Measurements from ENCODE around the gene LRP8. TPM values are rescaled to one million over a fixed set of nuclear protein-coding genes. Genes with fewer than 3 reads are reported as not detected.

The LRP8 gene
- total and polyA plus RNA-seq, 4 donors = 0.15 to 0.75 (median 0.29) TPM

DNA sequence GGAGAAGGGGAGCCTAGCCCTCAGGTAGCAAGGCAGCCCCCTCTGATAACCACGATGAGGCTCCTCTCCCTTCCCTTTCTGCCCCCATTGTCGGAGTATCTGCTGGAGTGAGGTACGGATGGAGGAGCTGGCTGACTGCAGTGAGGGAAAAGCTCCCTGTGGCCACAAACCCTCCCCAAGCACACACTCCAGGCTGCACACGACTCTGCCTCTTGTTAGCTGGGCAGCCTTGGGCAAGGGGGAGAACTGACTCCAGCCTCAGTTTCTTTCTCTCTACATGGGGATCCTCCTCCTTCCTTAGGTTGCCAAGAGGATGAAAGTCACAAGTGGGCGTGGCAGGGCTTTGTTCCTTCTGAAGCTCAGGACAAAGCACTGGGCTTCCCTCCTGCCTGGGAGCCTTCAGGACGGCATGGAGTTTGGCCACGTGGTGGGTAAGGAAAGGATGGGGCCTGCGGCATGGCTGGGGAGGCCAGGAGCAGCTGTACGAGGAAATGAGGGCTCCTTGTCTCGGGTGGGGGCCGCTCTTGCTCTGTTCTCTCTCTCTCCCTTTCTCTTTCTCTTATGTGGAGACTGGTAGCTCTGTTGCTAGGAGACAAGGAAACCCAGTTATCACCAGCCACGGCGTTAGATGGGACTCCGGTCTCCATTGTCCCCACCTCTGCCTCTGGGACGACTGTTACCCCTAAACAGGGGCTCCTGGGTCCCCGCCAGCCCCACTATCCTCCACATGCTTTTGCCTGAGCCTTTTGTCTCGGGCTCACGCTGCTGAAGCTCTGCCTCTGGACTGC, 39.7 kb downstream of the LRP8 start:
- DNase-seq (ENCODE audit: low spot score) = no peak
- Histone ChIP-seq H3K9ac (ENCODE audit: low read depth in 1 of 2, low read length in 2 of 2) (no peak overlapping the region), H3K27me3 (ENCODE audit: control insufficient read depth in 4 of 4, insufficient read depth in 4 of 4, low read length in 3 of 4) (peaks cover 0 to 4% (median 0%) of the 10 kb centered on the region in 4 donors), H3K4me1 (ENCODE audit: control insufficient read depth in 4 of 4, insufficient read depth in 4 of 4, low read length in 3 of 4) (no peaks in the 10 kb centered on the region), H3K36me3 (ENCODE audit: control insufficient read depth in 4 of 4, insufficient read depth in 3 of 4, low read depth in 1 of 4, low read length in 3 of 4) (no peaks in the 10 kb centered on the region), H3K9me3 (ENCODE audit: control insufficient read depth in 4 of 4, low read length in 3 of 4) (no peaks in the 10 kb centered on the region), H3K4me3 (ENCODE audit: low read depth in 1 of 3, low read length in 3 of 3) (no peak overlapping the region), H3K27ac (ENCODE audit: low read depth in 1 of 2, low read length in 2 of 2) (no peak overlapping the region)
- WGBS = 59% methylated on average over 18 of the region's 18 CpGs
- TF ChIP-seq FOXA2 (IDR thresholded peaks at IDR 0.05) (no peak), NR2F2 (IDR thresholded peaks at IDR 0.05) (no peak), RXRA (IDR thresholded peaks at IDR 0.05) (no peak), GABPA (IDR thresholded peaks at IDR 0.05 in 1 of 2, conservative IDR thresholded peaks at IDR 0.05 in 1 of 2) (no peak), EGR1 (IDR thresholded peaks at IDR 0.05; ENCODE audit: low read depth in 2 of 2) (no peak)
- TF ChIP-seq, protein P1, sequence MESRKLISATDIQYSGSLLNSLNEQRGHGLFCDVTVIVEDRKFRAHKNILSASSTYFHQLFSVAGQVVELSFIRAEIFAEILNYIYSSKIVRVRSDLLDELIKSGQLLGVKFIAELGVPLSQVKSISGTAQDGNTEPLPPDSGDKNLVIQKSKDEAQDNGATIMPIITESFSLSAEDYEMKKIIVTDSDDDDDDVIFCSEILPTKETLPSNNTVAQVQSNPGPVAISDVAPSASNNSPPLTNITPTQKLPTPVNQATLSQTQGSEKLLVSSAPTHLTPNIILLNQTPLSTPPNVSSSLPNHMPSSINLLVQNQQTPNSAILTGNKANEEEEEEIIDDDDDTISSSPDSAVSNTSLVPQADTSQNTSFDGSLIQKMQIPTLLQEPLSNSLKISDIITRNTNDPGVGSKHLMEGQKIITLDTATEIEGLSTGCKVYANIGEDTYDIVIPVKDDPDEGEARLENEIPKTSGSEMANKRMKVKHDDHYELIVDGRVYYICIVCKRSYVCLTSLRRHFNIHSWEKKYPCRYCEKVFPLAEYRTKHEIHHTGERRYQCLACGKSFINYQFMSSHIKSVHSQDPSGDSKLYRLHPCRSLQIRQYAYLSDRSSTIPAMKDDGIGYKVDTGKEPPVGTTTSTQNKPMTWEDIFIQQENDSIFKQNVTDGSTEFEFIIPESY (IDR thresholded peaks at IDR 0.05) = no peak
- TF ChIP-seq, protein P2, sequence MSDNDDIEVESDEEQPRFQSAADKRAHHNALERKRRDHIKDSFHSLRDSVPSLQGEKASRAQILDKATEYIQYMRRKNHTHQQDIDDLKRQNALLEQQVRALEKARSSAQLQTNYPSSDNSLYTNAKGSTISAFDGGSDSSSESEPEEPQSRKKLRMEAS (IDR thresholded peaks at IDR 0.05) = no peak

DNA sequence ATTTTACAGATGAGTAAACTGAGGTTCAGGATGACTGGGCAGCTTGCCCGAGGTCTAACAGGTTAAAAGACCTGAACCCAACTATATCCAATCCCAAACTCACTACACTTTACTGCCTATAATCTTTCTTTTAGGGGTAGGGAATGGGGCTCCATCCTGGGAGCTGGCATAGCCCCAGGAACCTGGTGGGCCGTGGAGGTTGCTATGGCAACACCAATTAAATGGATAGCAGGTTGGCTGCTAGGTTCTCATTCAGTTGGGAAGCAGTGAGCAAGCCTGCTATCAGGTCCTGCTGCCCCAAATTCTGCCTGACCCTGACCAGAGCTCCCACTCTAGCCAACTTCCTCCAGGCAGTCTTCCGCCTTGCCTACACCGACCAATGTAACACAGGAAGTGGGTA, 40.9 kb downstream of the LRP8 start:
- H3K4me1 ChIP-seq (ENCODE audit: control insufficient read depth in 4 of 4, insufficient read depth in 4 of 4, low read length in 3 of 4) = no peaks in the 10 kb centered on the region
- H3K9me3 ChIP-seq (ENCODE audit: control insufficient read depth in 4 of 4, low read length in 3 of 4) = no peaks in the 10 kb centered on the region
- H3K36me3 ChIP-seq (ENCODE audit: control insufficient read depth in 4 of 4, insufficient read depth in 3 of 4, low read depth in 1 of 4, low read length in 3 of 4) = no peaks in the 10 kb centered on the region
- H3K9ac ChIP-seq (ENCODE audit: low read depth in 1 of 2, low read length in 2 of 2) = no peak overlapping the region
- peaks cover 0 to 4% (median 0%) of the 10 kb centered on the region in 4 donors for H3K27me3 ChIP-seq (ENCODE audit: control insufficient read depth in 4 of 4, insufficient read depth in 4 of 4, low read length in 3 of 4)
- no peak overlapping the region for H3K27ac ChIP-seq (ENCODE audit: low read depth in 1 of 2, low read length in 2 of 2)
- DNase-seq (ENCODE audit: low spot score) = no peak
- no peak overlapping the region for H3K4me3 ChIP-seq (ENCODE audit: low read depth in 1 of 3, low read length in 3 of 3)
- 72% methylated on average over 4 of the region's 4 CpGs for WGBS
- TF ChIP-seq, protein P3, sequence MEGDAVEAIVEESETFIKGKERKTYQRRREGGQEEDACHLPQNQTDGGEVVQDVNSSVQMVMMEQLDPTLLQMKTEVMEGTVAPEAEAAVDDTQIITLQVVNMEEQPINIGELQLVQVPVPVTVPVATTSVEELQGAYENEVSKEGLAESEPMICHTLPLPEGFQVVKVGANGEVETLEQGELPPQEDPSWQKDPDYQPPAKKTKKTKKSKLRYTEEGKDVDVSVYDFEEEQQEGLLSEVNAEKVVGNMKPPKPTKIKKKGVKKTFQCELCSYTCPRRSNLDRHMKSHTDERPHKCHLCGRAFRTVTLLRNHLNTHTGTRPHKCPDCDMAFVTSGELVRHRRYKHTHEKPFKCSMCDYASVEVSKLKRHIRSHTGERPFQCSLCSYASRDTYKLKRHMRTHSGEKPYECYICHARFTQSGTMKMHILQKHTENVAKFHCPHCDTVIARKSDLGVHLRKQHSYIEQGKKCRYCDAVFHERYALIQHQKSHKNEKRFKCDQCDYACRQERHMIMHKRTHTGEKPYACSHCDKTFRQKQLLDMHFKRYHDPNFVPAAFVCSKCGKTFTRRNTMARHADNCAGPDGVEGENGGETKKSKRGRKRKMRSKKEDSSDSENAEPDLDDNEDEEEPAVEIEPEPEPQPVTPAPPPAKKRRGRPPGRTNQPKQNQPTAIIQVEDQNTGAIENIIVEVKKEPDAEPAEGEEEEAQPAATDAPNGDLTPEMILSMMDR (IDR thresholded peaks at IDR 0.05; ENCODE audit: low read depth, low read length, missing input control) = no peak
- TF ChIP-seq YY1 (IDR thresholded peaks at IDR 0.05) (no peak), EGR1 (IDR thresholded peaks at IDR 0.05; ENCODE audit: low read depth in 2 of 2) (no peak)

DNA sequence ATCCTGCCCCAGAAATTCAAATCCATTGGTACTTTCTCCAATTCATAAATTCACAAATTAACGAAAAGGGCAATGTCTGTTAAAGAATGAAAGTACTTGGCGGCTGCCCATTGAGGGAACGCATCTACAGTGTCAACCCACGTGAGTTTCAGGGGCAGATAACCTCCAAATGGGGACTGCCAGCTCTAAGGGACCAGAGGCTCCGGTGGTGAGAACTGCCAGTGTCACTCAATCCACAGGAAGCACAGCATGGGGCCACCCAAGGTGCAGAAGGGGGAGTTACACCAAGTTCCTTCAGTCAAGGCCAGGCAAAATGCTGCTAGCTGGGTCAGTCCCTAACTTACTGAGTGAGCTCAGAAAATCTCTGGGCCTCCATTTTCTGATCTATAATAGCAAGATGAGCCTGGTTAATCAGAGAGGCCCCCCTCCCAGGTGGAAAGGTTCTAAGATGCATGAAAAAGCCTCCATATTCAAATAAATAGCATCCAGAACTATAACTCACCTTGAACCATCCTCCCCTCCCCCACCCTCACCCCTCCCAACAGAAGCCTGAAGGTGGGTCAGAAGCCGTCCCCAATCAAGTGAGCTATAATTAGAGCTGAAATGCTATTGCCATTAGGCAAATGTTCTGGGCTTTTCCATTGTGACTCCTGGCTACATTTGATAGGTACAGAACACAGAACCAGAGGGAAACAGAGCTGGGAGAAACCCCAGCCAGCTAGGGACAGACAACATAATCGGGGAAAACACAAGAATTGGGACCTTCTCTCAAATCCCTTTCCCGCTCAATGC, 41.7 kb downstream of the LRP8 start:
- H3K4me1 ChIP-seq (ENCODE audit: control insufficient read depth in 4 of 4, insufficient read depth in 4 of 4, low read length in 3 of 4) = no peaks in the 10 kb centered on the region
- H3K27me3 ChIP-seq (ENCODE audit: control insufficient read depth in 4 of 4, insufficient read depth in 4 of 4, low read length in 3 of 4) = peaks cover 0 to 4% (median 0%) of the 10 kb centered on the region in 4 donors
- TF ChIP-seq, protein P3 (IDR thresholded peaks at IDR 0.05; ENCODE audit: low read depth, low read length, missing input control) = no peak
- no peak for TF ChIP-seq TAF1 (conservative IDR thresholded peaks at IDR 0.05)
- WGBS = 77% methylated on average over 8 of the region's 8 CpGs
- H3K4me3 ChIP-seq (ENCODE audit: low read depth in 1 of 3, low read length in 3 of 3) = no peak overlapping the region
- H3K27ac ChIP-seq (ENCODE audit: low read depth in 1 of 2, low read length in 2 of 2) = no peak overlapping the region
- H3K9me3 ChIP-seq (ENCODE audit: control insufficient read depth in 4 of 4, low read length in 3 of 4) = no peaks in the 10 kb centered on the region
- H3K9ac ChIP-seq (ENCODE audit: low read depth in 1 of 2, low read length in 2 of 2) = no peak overlapping the region
- no peaks in the 10 kb centered on the region for H3K36me3 ChIP-seq (ENCODE audit: control insufficient read depth in 4 of 4, insufficient read depth in 3 of 4, low read depth in 1 of 4, low read length in 3 of 4)
- no peak for DNase-seq (ENCODE audit: low spot score)
